AG04450 (cell line): ENCODE measurements around the gene NT5C3B. TPM values are rescaled to one million over a fixed set of nuclear protein-coding genes. Genes with fewer than 3 reads are reported as not detected.

Experiments used
- CTCF ChIA-PET: fragments of 300-600, 350-600 bp; formaldehyde crosslinking; extraction: SDS; loops from one replicate; lab custom pipeline; 2022; ENCODE audit warnings: antibody characterized with exemption, inconsistent platforms; lab: Charles Lee
- POLR2A ChIA-PET: fragments of 350-600 bp; formaldehyde crosslinking; extraction: SDS; loops from one replicate; lab custom pipeline; 2021; ENCODE audit warnings: antibody characterized with exemption, inconsistent platforms; lab: Yijun Ruan, JAX
- DNase-seq: peaks from one replicate; pipeline ENCODE4 v3.0.0-alpha.2; 2011; ENCODE audit warnings: low read depth, low spot score
- H3K27ac ChIP-seq: one replicate; pipeline ENCODE4 v1.5.1; 2012; ENCODE audit warnings: low read depth, low read length, control low read depth
- H3K27me3 ChIP-seq: one replicate; pipeline ENCODE4 v1.6.0; 2012; ENCODE audit warnings: low read length; ENCODE audit not compliant: control insufficient read depth, insufficient read depth
- H3K4me3 ChIP-seq: 2 replicates; pipeline ENCODE4 v1.5.1; 2011; ENCODE audit warnings: mild to moderate bottlenecking, low read depth, low read length, control low read depth
- H3K9me3 ChIP-seq: 2 replicates; pipeline ENCODE4 v1.5.1; 2012; ENCODE audit warnings: low read length; ENCODE audit not compliant: control insufficient read depth, insufficient read depth
- CTCF ChIP-seq: IDR thresholded peaks from 2 replicates; pipeline ENCODE4 v1.5.1; 2011; ENCODE audit warnings: low read depth, low read length, control low read depth, inconsistent platforms
- polyA plus RNA-seq: library from polyadenylated mRNA; depleted of rRNA; stranded (reverse); fragments of >200 nt; gene quantifications from 2 replicates; pipeline ENCODE4 v1.2.3, GENCODE V29; 2011

Gene NT5C3B
- polyA plus RNA-seq, 1 experiment, result 106 TPM

GRCh38 chr17:41803049-41804020 is 32.7 kb downstream of the NT5C3B start:
- Histone ChIP-seq H3K27ac (no peak overlapping the region), H3K27me3 (no peaks in the 10 kb centered on the region), H3K9me3 (no peaks in the 10 kb centered on the region), H3K4me3 (no peak overlapping the region)
- no peak for DNase-seq
- ChIA-PET POLR2A (interaction anchor here (0.7 kb wide), 1 partner anchor 17 kb away, joined by 3 read pairs; the partner anchor contains the start of gene JUP), CTCF (interaction anchor here (2.1 to 4.0 kb wide), 3 partner anchors 25 to 112 kb away, joined by 6 to 81 read pairs (median 14); partner anchors contain the start of gene HAP1)
- no peak for TF ChIP-seq CTCF

- Histone ChIP-seq H3K9me3 (no peaks in the 10 kb centered on the region), H3K4me3 (no peak overlapping the region), H3K27me3 (no peaks in the 10 kb centered on the region), H3K27ac (peak overlapping the region; percentile 21)
- TF ChIP-seq CTCF, result peak; percentile 97
- POLR2A ChIA-PET, result interaction anchor here (0.7 to 3.5 kb wide), 6 partner anchors 10 to 171 kb away, joined by 3 to 17 read pairs (median 6); partner anchors contain the start of genes EIF1, JUP and P3H4
- CTCF ChIA-PET, result interaction anchor here (0.6 to 4.0 kb wide), 41 partner anchors 9 to 1068 kb away, joined by 3 to 81 read pairs (median 4); partner anchors contain the start of genes ACLY, HAP1 and JUP
- DNase-seq, result peak; percentile 50
Measured at GRCh38 chr17:41801374-41802271, 34.4 kb downstream of the NT5C3B start.

- Histone ChIP-seq H3K9me3 (no peaks in the 10 kb centered on the region), H3K27me3 (no peaks in the 10 kb centered on the region), H3K27ac (peak overlapping the region; percentile 21), H3K4me3 (no peak overlapping the region)
- no peak for TF ChIP-seq CTCF
- ChIA-PET POLR2A (interaction anchor here (1.0 to 3.5 kb wide), 6 partner anchors 10 to 112 kb away, joined by 3 to 17 read pairs (median 6); partner anchors contain the start of genes EIF1, JUP and P3H4), CTCF (interaction anchor here (0.6 to 4.0 kb wide), 24 partner anchors 10 to 1068 kb away, joined by 3 to 81 read pairs (median 4); partner anchors contain the start of genes ACLY, HAP1 and JUP)
- no peak for DNase-seq
Measured at GRCh38 chr17:41800601-41801373, 35.2 kb downstream of the NT5C3B start.

- no peaks in the 10 kb centered on the region for H3K27me3 ChIP-seq
- no peak for DNase-seq
- no peak overlapping the region for H3K27ac ChIP-seq
- ChIA-PET CTCF (interaction anchor here (0.6 to 0.8 kb wide), 3 partner anchors 19 to 62 kb away, joined by 3 read pairs; no protein-coding TSS in a partner anchor), POLR2A (interaction anchor here (0.7 to 3.5 kb wide), 2 partner anchors 13 to 34 kb away, joined by 3 to 17 read pairs; partner anchors contain the start of gene JUP)
- TF ChIP-seq CTCF, result no peak
- no peak overlapping the region for H3K4me3 ChIP-seq
- no peaks in the 10 kb centered on the region for H3K9me3 ChIP-seq
Measured at GRCh38 chr17:41799366-41799765, 36.7 kb downstream of the NT5C3B start.
